ENCODE measurements around the gene DGKI. TPM values are rescaled to one million over a fixed set of nuclear protein-coding genes. Genes with fewer than 3 reads are reported as not detected.

Gene DGKI
- total and polyA plus RNA-seq, 2 of the 13 experiments (the other 11 are each of a cell fraction or from before 2014, with no cell fraction given) = 0.09 to 0.17 TPM

GRCh38 chr7:137335814-137336213 lies 511.0 kb downstream of the DGKI start (continued):
- TF ChIP-seq, protein P1, sequence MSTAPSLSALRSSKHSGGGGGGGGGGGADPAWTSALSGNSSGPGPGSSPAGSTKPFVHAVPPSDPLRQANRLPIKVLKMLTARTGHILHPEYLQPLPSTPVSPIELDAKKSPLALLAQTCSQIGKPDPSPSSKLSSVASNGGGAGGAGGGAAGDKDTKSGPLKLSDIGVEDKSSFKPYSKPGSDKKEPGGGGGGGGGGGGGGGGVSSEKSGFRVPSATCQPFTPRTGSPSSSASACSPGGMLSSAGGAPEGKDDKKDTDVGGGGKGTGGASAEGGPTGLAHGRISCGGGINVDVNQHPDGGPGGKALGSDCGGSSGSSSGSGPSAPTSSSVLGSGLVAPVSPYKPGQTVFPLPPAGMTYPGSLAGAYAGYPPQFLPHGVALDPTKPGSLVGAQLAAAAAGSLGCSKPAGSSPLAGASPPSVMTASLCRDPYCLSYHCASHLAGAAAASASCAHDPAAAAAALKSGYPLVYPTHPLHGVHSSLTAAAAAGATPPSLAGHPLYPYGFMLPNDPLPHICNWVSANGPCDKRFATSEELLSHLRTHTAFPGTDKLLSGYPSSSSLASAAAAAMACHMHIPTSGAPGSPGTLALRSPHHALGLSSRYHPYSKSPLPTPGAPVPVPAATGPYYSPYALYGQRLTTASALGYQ (CRISPR knock-in tag; IDR thresholded peaks at IDR 0.05) = no peak
- no peak for TF ChIP-seq ZNF546 (CRISPR knock-in tag; conservative IDR thresholded peaks at IDR 0.05)

GRCh38 chr7:137331378-137331777 lies 515.4 kb downstream of the DGKI start:
- Histone ChIP-seq H3K9ac (ENCODE audit: insufficient read depth, low read depth, low read length) (no peak overlapping the region), H3K27me3 (ENCODE audit: control insufficient read depth in 1 of 2, insufficient read depth in 2 of 2, low read length in 2 of 2) (no peaks in the 10 kb centered on the region), H3K27ac (ENCODE audit: extremely low read length, insufficient read depth, low read length) (no peak overlapping the region), H3K4me2 (ENCODE audit: low read depth, low read length) (no peak overlapping the region), H3K4me3 (replicated peaks in 1 of 3; ENCODE audit: insufficient read depth in 1 of 3, low read depth in 2 of 3, low read length in 3 of 3) (no peak overlapping the region), H4K20me1 (ENCODE audit: insufficient read depth, low read length) (no peaks in the 10 kb centered on the region), H3K4me1 (ENCODE audit: insufficient read depth, low read length) (no peaks in the 10 kb centered on the region), H2AFZ (ENCODE audit: low read length) (no peak overlapping the region), H3K9me3 (ENCODE audit: low read length) (no peaks in the 10 kb centered on the region), H3K36me3 (replicated peaks in 1 of 2; ENCODE audit: control insufficient read depth in 1 of 2, insufficient read depth in 2 of 2, low read length in 2 of 2) (no peaks in the 10 kb centered on the region), H3K79me2 (ENCODE audit: insufficient read depth, low read length) (no peaks in the 10 kb centered on the region)
- BruUV-seq (replicated peaks) = no TSS peak
- WGBS (ENCODE audit: low lambda C conversion rate) = 29% methylated on average over 8 of the region's 8 CpGs
- POLR2A ChIA-PET = no interaction called here
- ATAC-seq (no peak), FAIRE-seq (no peak), DNase-seq (ENCODE audit: low spot score) (no peak)
- intact Hi-C loops (cut with micrococcal nuclease; ENCODE audit: unreplicated experiment) (no loop called here), in situ Hi-C loops (cut with HindIII; ENCODE audit: extremely low pct_ligation_motif_present, low pct_unique_long_range_greater_than_20kb) (no loop called here)
- CTCF ChIA-PET (ENCODE audit: low intra/inter-chr PET ratio, low total read pairs) = no interaction called here
- TF ChIP-seq MAFK (conservative IDR thresholded peaks at IDR 0.05 in 1 of 2, IDR thresholded peaks at IDR 0.05 in 1 of 2; ENCODE audit: low read length in 2 of 2) (peak; percentile 79 to 82), MAFF (IDR thresholded peaks at IDR 0.05; ENCODE audit: low read depth, low read length) (peak; percentile 77), IKZF1 (IDR thresholded peaks at IDR 0.05) (no peak)

Small RNA genes lying within 50 kb of the gene (small RNA-seq; reads per million reads assigned to genes)
- 0 reads per million in 3 experiments for gene AC090498.1 (ENCODE audit: insufficient read depth in 2 of 3, insufficient read length in 3 of 3, low read depth in 2 of 3, low replicate concordance in 1 of 3)

Other genes starting within 250 kb of the DGKI start
- 22.1 and 26.6 TPM in 2 replicates for gene CREB3L2, start 155.1 kb upstream of the DGKI start, total RNA-seq (2016; rRNA removed; fragmentation: Illumina TruSeq; extraction: Trizol)
- 39.0 and 41.1 TPM in 2 replicates for gene CREB3L2, start 155.1 kb upstream of the DGKI start, polyA plus RNA-seq (2011; rRNA removed)
- gene AKR1D1, start 229.5 kb upstream of the DGKI start, total RNA-seq (2016; rRNA removed; fragmentation: Illumina TruSeq; extraction: Trizol) = 37.0 and 59.5 TPM in 2 replicates
- 6.8 and 6.9 TPM in 2 replicates for gene AKR1D1, start 229.5 kb upstream of the DGKI start, polyA plus RNA-seq (2011; rRNA removed)